A673 (cell line): ENCODE results near the gene ATP1A1. TPM values are rescaled to one million over a fixed set of nuclear protein-coding genes. Genes with fewer than 3 reads are reported as not detected.

Source experiments
- BruUV-seq: library from RNA; stranded (reverse); fragments of 400-500 nt; replicated peaks from 2 replicates; lab custom pipeline; 2021; lab: Mats Ljungman, UMichigan
- CTCF ChIA-PET: fragments of 300-600 bp; sonication (Branson Sonifier 250); formaldehyde crosslinking; loops from one replicate; lab custom pipeline; 2022; ENCODE audit warnings: antibody characterized with exemption; lab: Charles Lee
- POLR2A ChIA-PET: fragments of 300-600 bp; sonication (Branson Sonifier 250); formaldehyde crosslinking; loops from one replicate; lab custom pipeline; 2022; ENCODE audit warnings: antibody characterized with exemption; ENCODE audit not compliant: low non-redundant PET; lab: Charles Lee
- DNase-seq: peaks from one replicate; pipeline ENCODE4 v3.0.0-alpha.2; 2015; ENCODE audit warnings: low spot score
- H3K27ac ChIP-seq: fragments of 200-600 bp; sonication (generic); 2 replicates; pipeline ENCODE4 v1.5.1; 2016; ENCODE audit warnings: mixed run types, low read depth, mild to moderate bottlenecking, mixed read lengths, antibody characterized with exemption, low read length; ENCODE audit not compliant: poor library complexity, severe bottlenecking
- H3K27me3 ChIP-seq: fragments of 200-600 bp; sonication (generic); replicated peaks from 2 replicates; pipeline ENCODE4 v1.6.1; 2017; ENCODE audit warnings: mixed run types, low read depth, mild to moderate bottlenecking, mixed read lengths, antibody characterized with exemption, low read length; ENCODE audit not compliant: insufficient read depth, poor library complexity
- H3K36me3 ChIP-seq: fragments of 200-600 bp; sonication (generic); 2 replicates; pipeline ENCODE4 v1.6.1; 2016; ENCODE audit warnings: mixed run types, mild to moderate bottlenecking, mixed read lengths, antibody characterized with exemption, low read length; ENCODE audit not compliant: insufficient read depth, poor library complexity, severe bottlenecking
- H3K4me1 ChIP-seq: fragments of 200-600 bp; sonication (generic); 2 replicates; pipeline ENCODE4 v1.6.1; 2017; ENCODE audit warnings: mixed run types, mild to moderate bottlenecking, mixed read lengths, antibody characterized with exemption, low read length; ENCODE audit not compliant: insufficient read depth, poor library complexity, severe bottlenecking
- H3K4me3 ChIP-seq: fragments of 200-600 bp; sonication (generic); 2 replicates; pipeline ENCODE4 v1.5.1; 2016; ENCODE audit warnings: low read depth, mixed run types, mild to moderate bottlenecking, mixed read lengths, low read length; ENCODE audit not compliant: poor library complexity, severe bottlenecking
- H3K9me3 ChIP-seq: fragments of 200-600 bp; sonication (generic); 2 replicates; pipeline ENCODE4 v1.6.1; 2016; ENCODE audit warnings: mixed run types, low read depth, mild to moderate bottlenecking, mixed read lengths, antibody characterized with exemption, low read length; ENCODE audit not compliant: poor library complexity, severe bottlenecking
- CTCF ChIP-seq: fragments of 300-800, 200-600 bp; sonication (generic); conservative IDR thresholded peaks from 2 replicates; pipeline ENCODE4 v1.5.1; 2017; ENCODE audit warnings: low read depth, mild to moderate bottlenecking, antibody characterized with exemption, low read length, moderate library complexity, mixed read lengths
- EZH2 ChIP-seq: fragments of 200-600 bp; sonication (generic); IDR thresholded peaks from 2 replicates; pipeline ENCODE4 v1.6.1; 2017; ENCODE audit warnings: borderline replicate concordance, low read depth, mild to moderate bottlenecking, mixed read lengths, antibody characterized with exemption, low read length; ENCODE audit not compliant: poor library complexity, severe bottlenecking
- intact Hi-C: fragments of 100-400 bp; cut with micrococcal nuclease; formaldehyde crosslinking; loops from one replicate; pipeline ENCODE4 v1.10.0; 2022; ENCODE audit not compliant: unreplicated experiment
- total RNA-seq: library from RNA; stranded (reverse); gene quantifications from 2 replicates; pipeline ENCODE4 v1.2.3, GENCODE V29; 2021

Gene ATP1A1
- total RNA-seq, 1 experiment from 2014 or later = 1,420 TPM

DNA sequence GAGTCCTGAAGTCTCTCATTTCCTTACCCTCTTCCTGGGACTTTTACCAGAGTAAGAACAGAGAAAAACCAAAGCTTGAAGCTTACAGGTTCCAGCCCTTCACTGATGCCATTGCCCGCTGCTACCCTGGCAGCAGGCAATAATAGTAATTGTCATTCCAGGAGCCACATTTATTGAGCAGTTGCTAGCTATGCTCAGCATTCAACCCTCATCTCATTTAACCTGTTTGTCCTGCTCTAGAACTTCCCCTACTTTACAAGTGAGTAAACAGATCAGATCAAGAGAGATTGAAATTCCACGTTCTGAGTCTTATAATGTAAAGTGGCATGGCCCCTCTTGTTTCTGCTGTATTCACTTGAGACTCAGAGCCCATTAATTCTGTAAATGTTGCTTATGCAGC is 80.4 kb downstream of the ATP1A1 start:
- BruUV-seq = no TSS peak
- H3K36me3 ChIP-seq = no peaks in the 10 kb centered on the region
- TF ChIP-seq CTCF = no peak
- no peak for TF ChIP-seq EZH2
- no peak for DNase-seq
- no peak overlapping the region for H3K4me3 ChIP-seq
- no peaks in the 10 kb centered on the region for H3K27me3 ChIP-seq
- intact Hi-C loops = no loop called here
- H3K27ac ChIP-seq = no peak overlapping the region
- no peaks in the 10 kb centered on the region for H3K4me1 ChIP-seq
- no peaks in the 10 kb centered on the region for H3K9me3 ChIP-seq
- ChIA-PET POLR2A (no interaction called here), CTCF (no interaction called here)

GRCh38 chr1:116453906-116454305 is 80.9 kb downstream of the ATP1A1 start:
- TF ChIP-seq EZH2 = no peak
- TF ChIP-seq CTCF = no peak
- CTCF ChIA-PET = no interaction called here

More at GRCh38 chr1:116453906-116454305, 80.9 kb downstream of the ATP1A1 start:
- Histone ChIP-seq H3K9me3 (no peaks in the 10 kb centered on the region), H3K4me1 (no peaks in the 10 kb centered on the region), H3K27ac (no peak overlapping the region), H3K4me3 (no peak overlapping the region), H3K27me3 (no peaks in the 10 kb centered on the region), H3K36me3 (no peaks in the 10 kb centered on the region)
- intact Hi-C loops = no loop called here
- BruUV-seq = no TSS peak
- POLR2A ChIA-PET = no interaction called here
- no peak for DNase-seq

Other genes starting within 250 kb of the ATP1A1 start
- 8.2 and 9.1 TPM in 2 replicates for gene CD58, start 197.8 kb downstream of the ATP1A1 start, total RNA-seq